Measurements from ENCODE around the gene STARD10.

STARD10 gene, protein sequence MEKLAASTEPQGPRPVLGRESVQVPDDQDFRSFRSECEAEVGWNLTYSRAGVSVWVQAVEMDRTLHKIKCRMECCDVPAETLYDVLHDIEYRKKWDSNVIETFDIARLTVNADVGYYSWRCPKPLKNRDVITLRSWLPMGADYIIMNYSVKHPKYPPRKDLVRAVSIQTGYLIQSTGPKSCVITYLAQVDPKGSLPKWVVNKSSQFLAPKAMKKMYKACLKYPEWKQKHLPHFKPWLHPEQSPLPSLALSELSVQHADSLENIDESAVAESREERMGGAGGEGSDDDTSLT

DNA sequence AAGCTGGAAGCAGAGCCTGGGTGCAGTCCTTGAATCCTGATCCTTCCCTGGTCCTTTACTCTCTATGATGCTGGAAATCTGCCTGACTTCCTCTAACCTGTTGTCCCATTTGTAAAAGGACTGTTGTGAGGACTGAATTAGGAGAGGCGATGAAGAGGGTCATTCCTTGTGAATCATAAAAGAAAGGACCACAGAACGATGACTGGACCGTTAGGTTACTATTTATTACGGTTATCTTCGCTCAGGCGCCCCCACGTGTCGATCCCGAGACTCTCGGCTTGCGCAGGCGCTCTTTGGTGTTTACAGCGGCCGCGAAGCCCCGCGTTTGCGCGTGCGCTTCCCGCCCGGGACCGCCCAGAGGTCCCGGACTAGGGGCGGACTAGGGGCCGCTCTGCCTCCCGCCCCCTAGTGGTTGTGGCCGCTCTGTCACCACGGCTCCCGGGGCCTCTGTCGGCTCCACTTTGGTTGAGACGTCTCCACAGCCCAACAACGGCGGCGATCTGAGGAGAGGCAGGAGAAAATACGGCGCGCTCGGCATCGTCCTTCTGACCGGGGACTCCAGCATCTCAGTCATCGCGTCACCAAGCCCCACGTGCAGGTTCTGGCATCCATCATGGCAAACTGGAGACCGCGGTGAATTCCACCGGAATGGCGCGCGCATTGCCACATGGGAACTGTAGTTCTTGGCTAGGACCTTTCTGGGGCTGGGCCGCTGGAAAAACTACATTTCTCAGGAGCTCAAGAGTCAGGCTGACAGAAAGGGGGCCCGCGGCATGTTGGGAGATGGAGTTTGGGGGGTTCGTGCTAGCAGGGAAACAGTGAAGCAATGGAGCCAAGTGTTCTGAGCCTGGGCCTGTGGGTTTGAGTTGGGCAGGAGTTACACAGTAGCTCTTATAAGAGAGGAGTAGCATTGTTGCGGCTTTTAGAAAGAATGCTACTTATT, at the start of gene STARD10:
Gene STARD10, minus strand, starts transcription at position 623 of the 943 bp plus-strand sequence. CDS start 12,866 bp downstream, outside the sequence.
- TF ChIP-seq, protein P1, sequence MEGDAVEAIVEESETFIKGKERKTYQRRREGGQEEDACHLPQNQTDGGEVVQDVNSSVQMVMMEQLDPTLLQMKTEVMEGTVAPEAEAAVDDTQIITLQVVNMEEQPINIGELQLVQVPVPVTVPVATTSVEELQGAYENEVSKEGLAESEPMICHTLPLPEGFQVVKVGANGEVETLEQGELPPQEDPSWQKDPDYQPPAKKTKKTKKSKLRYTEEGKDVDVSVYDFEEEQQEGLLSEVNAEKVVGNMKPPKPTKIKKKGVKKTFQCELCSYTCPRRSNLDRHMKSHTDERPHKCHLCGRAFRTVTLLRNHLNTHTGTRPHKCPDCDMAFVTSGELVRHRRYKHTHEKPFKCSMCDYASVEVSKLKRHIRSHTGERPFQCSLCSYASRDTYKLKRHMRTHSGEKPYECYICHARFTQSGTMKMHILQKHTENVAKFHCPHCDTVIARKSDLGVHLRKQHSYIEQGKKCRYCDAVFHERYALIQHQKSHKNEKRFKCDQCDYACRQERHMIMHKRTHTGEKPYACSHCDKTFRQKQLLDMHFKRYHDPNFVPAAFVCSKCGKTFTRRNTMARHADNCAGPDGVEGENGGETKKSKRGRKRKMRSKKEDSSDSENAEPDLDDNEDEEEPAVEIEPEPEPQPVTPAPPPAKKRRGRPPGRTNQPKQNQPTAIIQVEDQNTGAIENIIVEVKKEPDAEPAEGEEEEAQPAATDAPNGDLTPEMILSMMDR (IDR thresholded peaks at IDR 0.05; ENCODE audit: low read depth, low read length, missing control alignments) = peak; percentile 87
- peak; percentile 88 for DNase-seq (ENCODE audit: extremely low read depth, low read depth)
- H3K4me3 ChIP-seq (replicated peaks; ENCODE audit: low read depth, low read length) = peak within 1 kb of the TSS; percentile 52

DNA sequence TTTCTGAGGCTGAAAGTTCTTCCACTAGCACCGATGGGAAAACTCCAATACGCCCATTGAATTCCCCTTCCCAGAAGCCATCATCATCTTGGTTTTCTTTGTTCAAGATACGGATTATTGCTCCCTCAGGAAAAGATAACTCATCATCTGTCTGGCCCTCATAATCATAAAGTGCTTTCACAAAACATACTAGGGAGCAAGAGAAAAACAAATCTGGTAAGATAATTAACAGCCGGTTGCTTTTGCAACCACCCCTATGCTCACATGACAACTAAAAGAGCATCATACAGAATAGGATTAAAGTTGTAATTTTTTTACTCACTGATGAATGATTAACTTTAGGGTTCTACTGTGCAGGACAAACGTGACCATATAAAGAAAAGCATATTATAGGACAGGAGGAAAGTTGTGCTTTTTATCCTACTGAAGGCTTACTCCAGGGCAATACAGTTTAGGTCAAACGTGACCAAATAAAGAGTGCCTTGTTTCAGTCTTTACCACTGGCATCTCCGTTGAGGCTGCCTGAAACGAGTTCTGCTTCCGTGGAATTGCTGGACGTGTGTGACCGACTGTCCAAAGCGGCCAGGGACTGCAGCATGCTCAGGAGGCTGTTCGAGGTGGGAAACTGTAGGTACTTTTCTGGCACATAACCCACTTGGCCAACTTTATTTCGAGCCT, 48.9 kb upstream of the STARD10 start:
- TF ChIP-seq, protein P1 (IDR thresholded peaks at IDR 0.05; ENCODE audit: low read depth, low read length, missing control alignments) = no peak
- no peak overlapping the region for H3K4me3 ChIP-seq (replicated peaks; ENCODE audit: low read depth, low read length)
- DNase-seq (ENCODE audit: extremely low read depth, low read depth) = no peak

GRCh38 chr11:72842126-72842525, 48.3 kb upstream of the STARD10 start:
- DNase-seq (ENCODE audit: extremely low read depth, low read depth) = no peak
- TF ChIP-seq, protein P1 (IDR thresholded peaks at IDR 0.05; ENCODE audit: low read depth, low read length, missing control alignments) = no peak
- H3K4me3 ChIP-seq (replicated peaks; ENCODE audit: low read depth, low read length) = no peak overlapping the region

DNA sequence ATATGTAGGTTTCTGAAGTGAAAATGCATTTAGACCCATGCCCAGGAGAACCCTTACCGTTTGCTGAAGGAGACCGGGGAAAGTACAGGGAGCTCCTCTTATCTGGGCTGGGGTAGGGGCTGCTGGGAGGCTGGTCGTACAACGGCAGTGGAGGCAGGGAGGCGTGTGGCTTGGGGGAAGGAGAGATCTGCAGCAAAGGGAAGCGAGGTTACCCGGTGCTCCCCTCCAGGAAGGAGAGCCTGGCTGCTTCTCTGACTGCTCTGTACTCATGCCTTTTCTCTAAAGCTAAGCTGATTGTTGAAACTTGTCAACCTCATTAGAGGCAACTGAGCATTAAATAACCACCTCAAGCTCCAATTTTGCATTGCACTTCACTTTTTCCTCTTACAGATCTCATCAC, 47.5 kb upstream of the STARD10 start:
- TF ChIP-seq, protein P1 (IDR thresholded peaks at IDR 0.05; ENCODE audit: low read depth, low read length, missing control alignments) = no peak
- no peak overlapping the region for H3K4me3 ChIP-seq (replicated peaks; ENCODE audit: low read depth, low read length)
- no peak for DNase-seq (ENCODE audit: extremely low read depth, low read depth)

- no peak overlapping the region for H3K4me3 ChIP-seq (replicated peaks; ENCODE audit: low read depth, low read length)
- DNase-seq (ENCODE audit: extremely low read depth, low read depth) = no peak
- TF ChIP-seq, protein P1 (IDR thresholded peaks at IDR 0.05; ENCODE audit: low read depth, low read length, missing control alignments) = no peak
Measured at GRCh38 chr11:72840780-72841179, 46.9 kb upstream of the STARD10 start.

- no peak for DNase-seq (ENCODE audit: extremely low read depth, low read depth)
Measured at GRCh38 chr11:72838691-72839305, 45.0 kb upstream of the STARD10 start.

More at GRCh38 chr11:72838691-72839305, 45.0 kb upstream of the STARD10 start:
- TF ChIP-seq, protein P1 (IDR thresholded peaks at IDR 0.05; ENCODE audit: low read depth, low read length, missing control alignments) = no peak
- H3K4me3 ChIP-seq (replicated peaks; ENCODE audit: low read depth, low read length) = no peak overlapping the region

Measured in HFF-Myc (cell line).